Measurements from ENCODE around the gene PROSER2. TPM values are rescaled to one million over a fixed set of nuclear protein-coding genes. Genes with fewer than 3 reads are reported as not detected.

The PROSER2 gene
- total and polyA plus RNA-seq, 9 of the 15 experiments (the other 6 are each of a cell fraction or from before 2014, with no cell fraction given): 0.62 to 14.8 (median 2.9) TPM

DNA sequence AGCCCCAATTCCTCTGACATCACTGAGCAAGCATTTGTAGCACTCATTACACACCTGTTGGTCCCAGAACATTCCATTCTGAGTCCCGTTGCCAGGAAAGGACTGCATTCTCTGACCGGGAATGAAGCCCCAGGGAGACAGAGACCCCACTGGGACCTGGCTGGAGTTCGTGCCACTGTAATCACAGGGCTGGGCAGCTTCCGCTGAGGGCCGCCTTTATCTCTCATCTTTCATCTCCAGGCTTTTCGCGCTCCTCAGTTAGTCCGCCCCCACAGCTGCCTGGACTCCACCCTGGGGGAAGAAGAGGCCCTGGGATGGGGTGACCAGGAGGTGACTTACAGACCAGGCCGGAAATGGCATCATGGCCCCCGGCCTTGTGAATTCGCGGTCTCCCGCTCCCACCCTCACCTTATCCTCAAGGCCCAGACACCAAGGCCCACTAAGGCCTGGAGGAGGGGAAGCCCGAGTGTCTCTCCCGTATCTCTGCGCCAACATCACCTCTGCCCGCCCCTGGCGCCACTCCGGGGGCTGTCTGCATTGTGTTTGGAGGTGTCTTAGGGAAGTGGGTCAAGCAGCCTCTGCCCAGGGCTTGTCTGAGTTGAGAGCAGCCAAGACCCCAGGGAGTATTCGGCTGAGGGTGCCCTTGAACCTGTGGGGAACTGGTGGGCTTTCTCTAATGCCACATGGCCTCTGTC lies 75.4 kb downstream of the PROSER2 start (continued):
- TF ChIP-seq, protein P1, sequence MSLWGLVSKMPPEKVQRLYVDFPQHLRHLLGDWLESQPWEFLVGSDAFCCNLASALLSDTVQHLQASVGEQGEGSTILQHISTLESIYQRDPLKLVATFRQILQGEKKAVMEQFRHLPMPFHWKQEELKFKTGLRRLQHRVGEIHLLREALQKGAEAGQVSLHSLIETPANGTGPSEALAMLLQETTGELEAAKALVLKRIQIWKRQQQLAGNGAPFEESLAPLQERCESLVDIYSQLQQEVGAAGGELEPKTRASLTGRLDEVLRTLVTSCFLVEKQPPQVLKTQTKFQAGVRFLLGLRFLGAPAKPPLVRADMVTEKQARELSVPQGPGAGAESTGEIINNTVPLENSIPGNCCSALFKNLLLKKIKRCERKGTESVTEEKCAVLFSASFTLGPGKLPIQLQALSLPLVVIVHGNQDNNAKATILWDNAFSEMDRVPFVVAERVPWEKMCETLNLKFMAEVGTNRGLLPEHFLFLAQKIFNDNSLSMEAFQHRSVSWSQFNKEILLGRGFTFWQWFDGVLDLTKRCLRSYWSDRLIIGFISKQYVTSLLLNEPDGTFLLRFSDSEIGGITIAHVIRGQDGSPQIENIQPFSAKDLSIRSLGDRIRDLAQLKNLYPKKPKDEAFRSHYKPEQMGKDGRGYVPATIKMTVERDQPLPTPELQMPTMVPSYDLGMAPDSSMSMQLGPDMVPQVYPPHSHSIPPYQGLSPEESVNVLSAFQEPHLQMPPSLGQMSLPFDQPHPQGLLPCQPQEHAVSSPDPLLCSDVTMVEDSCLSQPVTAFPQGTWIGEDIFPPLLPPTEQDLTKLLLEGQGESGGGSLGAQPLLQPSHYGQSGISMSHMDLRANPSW (CRISPR knock-in tag; IDR thresholded peaks at IDR 0.05): no peak
- TF ChIP-seq, protein P2, sequence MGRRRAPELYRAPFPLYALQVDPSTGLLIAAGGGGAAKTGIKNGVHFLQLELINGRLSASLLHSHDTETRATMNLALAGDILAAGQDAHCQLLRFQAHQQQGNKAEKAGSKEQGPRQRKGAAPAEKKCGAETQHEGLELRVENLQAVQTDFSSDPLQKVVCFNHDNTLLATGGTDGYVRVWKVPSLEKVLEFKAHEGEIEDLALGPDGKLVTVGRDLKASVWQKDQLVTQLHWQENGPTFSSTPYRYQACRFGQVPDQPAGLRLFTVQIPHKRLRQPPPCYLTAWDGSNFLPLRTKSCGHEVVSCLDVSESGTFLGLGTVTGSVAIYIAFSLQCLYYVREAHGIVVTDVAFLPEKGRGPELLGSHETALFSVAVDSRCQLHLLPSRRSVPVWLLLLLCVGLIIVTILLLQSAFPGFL (CRISPR knock-in tag; IDR thresholded peaks at IDR 0.05): no peak
- TF ChIP-seq, protein P3, sequence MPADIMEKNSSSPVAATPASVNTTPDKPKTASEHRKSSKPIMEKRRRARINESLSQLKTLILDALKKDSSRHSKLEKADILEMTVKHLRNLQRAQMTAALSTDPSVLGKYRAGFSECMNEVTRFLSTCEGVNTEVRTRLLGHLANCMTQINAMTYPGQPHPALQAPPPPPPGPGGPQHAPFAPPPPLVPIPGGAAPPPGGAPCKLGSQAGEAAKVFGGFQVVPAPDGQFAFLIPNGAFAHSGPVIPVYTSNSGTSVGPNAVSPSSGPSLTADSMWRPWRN (IDR thresholded peaks at IDR 0.05; ENCODE audit: low read depth): 0 out of 2 replicates have a peak, but pooled peaks have one; percentile 28
- peak; percentile 89 for TF ChIP-seq SMARCA4 (IDR thresholded peaks at IDR 0.05)
- no peak for TF ChIP-seq ZFP36 (IDR thresholded peaks at IDR 0.05; ENCODE audit: low read depth, low read length, partially characterized antibody)
- TF ChIP-seq LCOR (CRISPR knock-in tag; IDR thresholded peaks at IDR 0.05): peak; percentile 37; the same call in 1 of the 2 replicates
- peak; percentile 80 for TF ChIP-seq CBFA2T2 (conservative IDR thresholded peaks at IDR 0.05)
- peak; percentile 71 for TF ChIP-seq MYC (IDR thresholded peaks at IDR 0.05; ENCODE audit: low read depth, low read length)
- no peak for TF ChIP-seq MYC (CRISPR knock-in tag; IDR thresholded peaks at IDR 0.05; ENCODE audit: borderline replicate concordance, low read depth)
- TF ChIP-seq, protein P4, sequence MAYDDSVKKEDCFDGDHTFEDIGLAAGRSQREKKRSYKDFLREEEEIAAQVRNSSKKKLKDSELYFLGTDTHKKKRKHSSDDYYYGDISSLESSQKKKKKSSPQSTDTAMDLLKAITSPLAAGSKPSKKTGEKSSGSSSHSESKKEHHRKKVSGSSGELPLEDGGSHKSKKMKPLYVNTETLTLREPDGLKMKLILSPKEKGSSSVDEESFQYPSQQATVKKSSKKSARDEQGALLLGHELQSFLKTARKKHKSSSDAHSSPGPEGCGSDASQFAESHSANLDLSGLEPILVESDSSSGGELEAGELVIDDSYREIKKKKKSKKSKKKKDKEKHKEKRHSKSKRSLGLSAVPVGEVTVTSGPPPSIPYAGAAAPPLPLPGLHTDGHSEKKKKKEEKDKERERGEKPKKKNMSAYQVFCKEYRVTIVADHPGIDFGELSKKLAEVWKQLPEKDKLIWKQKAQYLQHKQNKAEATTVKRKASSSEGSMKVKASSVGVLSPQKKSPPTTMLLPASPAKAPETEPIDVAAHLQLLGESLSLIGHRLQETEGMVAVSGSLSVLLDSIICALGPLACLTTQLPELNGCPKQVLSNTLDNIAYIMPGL (CRISPR knock-in tag; IDR thresholded peaks at IDR 0.05): no peak
- TF ChIP-seq XRCC3 (IDR thresholded peaks at IDR 0.05): no peak
- no peak; the same call in 1 of the 2 replicates for TF ChIP-seq CC2D1A (IDR thresholded peaks at IDR 0.05)
- no peak for TF ChIP-seq NR2C1 (IDR thresholded peaks at IDR 0.05)
- peak; percentile 37; the same call in 1 of the 2 replicates for TF ChIP-seq NR2C1 (tag; IDR thresholded peaks at IDR 0.05)
- TF ChIP-seq TOE1 (IDR thresholded peaks at IDR 0.05; ENCODE audit: borderline replicate concordance): peak; percentile 75; the same call in 1 of the 2 replicates
- TF ChIP-seq TOE1 (CRISPR knock-in tag; IDR thresholded peaks at IDR 0.05; ENCODE audit: borderline replicate concordance, low read depth): no peak
- TF ChIP-seq RB1 (IDR thresholded peaks at IDR 0.05; ENCODE audit: low read depth): peak; percentile 58; the same call in 1 of the 2 replicates
- TF ChIP-seq FOSL1 (tag; conservative IDR thresholded peaks at IDR 0.05): peak; percentile 58
- no peak for TF ChIP-seq ZNF408 (CRISPR knock-in tag; IDR thresholded peaks at IDR 0.05; ENCODE audit: low read depth)
- TF ChIP-seq, protein P5, sequence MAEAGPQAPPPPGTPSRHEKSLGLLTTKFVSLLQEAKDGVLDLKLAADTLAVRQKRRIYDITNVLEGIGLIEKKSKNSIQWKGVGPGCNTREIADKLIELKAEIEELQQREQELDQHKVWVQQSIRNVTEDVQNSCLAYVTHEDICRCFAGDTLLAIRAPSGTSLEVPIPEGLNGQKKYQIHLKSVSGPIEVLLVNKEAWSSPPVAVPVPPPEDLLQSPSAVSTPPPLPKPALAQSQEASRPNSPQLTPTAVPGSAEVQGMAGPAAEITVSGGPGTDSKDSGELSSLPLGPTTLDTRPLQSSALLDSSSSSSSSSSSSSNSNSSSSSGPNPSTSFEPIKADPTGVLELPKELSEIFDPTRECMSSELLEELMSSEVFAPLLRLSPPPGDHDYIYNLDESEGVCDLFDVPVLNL (CRISPR knock-in tag; IDR thresholded peaks at IDR 0.05; ENCODE audit: low read depth): peak; percentile 83
- TF ChIP-seq ZNF444 (CRISPR knock-in tag; IDR thresholded peaks at IDR 0.05): no peak
- TF ChIP-seq CBX1 (IDR thresholded peaks at IDR 0.05; ENCODE audit: low read depth): 0 out of 2 replicates have a peak, but pooled peaks have one; percentile 7
